ENCODE data around the gene ELL2. TPM values are rescaled to one million over a fixed set of nuclear protein-coding genes. Genes with fewer than 3 reads are reported as not detected.

Gene ELL2
- total RNA-seq, 1 experiment from 2014 or later = 27.5 TPM

DNA sequence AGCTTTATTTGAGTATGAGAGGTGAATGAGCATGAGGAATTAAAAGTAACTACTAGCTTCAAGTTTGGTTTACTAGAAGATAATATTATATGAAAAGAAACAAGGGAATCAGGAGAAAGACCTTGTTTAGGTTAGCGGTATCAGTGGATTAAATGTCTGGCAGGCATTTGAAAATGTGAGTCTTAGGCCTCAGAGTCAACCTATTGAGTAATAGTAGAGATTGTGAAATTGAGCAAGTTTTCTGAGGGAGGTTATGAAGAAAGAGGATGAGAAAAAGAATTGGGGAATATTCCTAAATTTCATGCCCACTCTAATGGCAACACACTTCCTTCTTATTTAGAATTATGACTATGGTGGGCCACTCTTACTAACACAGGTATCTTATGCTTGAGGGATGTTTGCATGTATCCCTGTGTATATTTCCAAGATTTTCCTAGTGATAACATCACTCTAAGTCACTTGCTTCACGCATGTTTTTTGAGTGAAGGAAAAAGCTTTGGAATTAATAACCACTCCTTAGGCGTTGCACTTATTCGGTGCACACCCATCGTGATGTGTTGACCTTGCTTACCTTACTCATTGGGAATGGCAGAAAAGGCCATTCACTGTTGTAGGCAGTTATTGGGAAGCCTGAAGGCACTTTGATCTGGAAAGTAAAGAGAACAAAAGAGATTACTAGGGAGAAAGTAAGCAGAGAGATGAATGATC, 8.2 kb upstream of the ELL2 start:
- H3K4me2 ChIP-seq (ENCODE audit: insufficient read depth, insufficient read length, low read length) = no peak overlapping the region
- no peak overlapping the region for H3K27ac Mint-ChIP-seq
- no peaks in the 10 kb centered on the region for H3K79me2 ChIP-seq (ENCODE audit: insufficient read depth, low read length)
- no peak overlapping the region for H2BK12ac ChIP-seq (ENCODE audit: insufficient read length, low read depth, low read length)
- H2BK20ac ChIP-seq (ENCODE audit: low read depth, low read length, poor library complexity, severe bottlenecking) = no peak overlapping the region
- no peaks in the 10 kb centered on the region for H3K23me2 ChIP-seq (ENCODE audit: insufficient read length, low read depth, low read length, poor library complexity, severe bottlenecking)
- H3K27me3 ChIP-seq (ENCODE audit: insufficient read depth, low read length) = no peaks in the 10 kb centered on the region
- no peaks in the 10 kb centered on the region for H4K20me1 ChIP-seq (ENCODE audit: control insufficient read depth, insufficient read depth, insufficient read length)
- no peak overlapping the region for H4K8ac ChIP-seq (replicated peaks; ENCODE audit: insufficient read length, low read depth, low read length)
- no peak overlapping the region for H2BK120ac ChIP-seq (ENCODE audit: low read depth, low read length, poor library complexity, severe bottlenecking)
- no peaks in the 10 kb centered on the region for H3K4me1 Mint-ChIP-seq
- H3K79me1 ChIP-seq (ENCODE audit: insufficient read depth, low read depth, low read length, poor library complexity, severe bottlenecking) = no peaks in the 10 kb centered on the region
- H2AFZ ChIP-seq (ENCODE audit: low read length) = no peak overlapping the region
- no peak overlapping the region for H3K23ac ChIP-seq (ENCODE audit: insufficient read length, low read depth, low read length)
- no peak for DNase-seq
- H3K27me3 Mint-ChIP-seq (ENCODE audit: low read depth) = no peaks in the 10 kb centered on the region
- H3K18ac ChIP-seq (ENCODE audit: insufficient read length, low read depth, low read length) = no peak overlapping the region
- H3T11ph ChIP-seq (ENCODE audit: low read length) = no peak overlapping the region
- no peak overlapping the region for H2BK5ac ChIP-seq (ENCODE audit: insufficient read length, low read length)
- H2BK15ac ChIP-seq (ENCODE audit: low read depth, low read length) = no peak overlapping the region
- no peak overlapping the region for H3K14ac ChIP-seq (ENCODE audit: insufficient read depth, low read length)
- H3K27ac ChIP-seq (ENCODE audit: insufficient read length, low read depth, low read length) = no peak overlapping the region
- TF ChIP-seq, protein P1, sequence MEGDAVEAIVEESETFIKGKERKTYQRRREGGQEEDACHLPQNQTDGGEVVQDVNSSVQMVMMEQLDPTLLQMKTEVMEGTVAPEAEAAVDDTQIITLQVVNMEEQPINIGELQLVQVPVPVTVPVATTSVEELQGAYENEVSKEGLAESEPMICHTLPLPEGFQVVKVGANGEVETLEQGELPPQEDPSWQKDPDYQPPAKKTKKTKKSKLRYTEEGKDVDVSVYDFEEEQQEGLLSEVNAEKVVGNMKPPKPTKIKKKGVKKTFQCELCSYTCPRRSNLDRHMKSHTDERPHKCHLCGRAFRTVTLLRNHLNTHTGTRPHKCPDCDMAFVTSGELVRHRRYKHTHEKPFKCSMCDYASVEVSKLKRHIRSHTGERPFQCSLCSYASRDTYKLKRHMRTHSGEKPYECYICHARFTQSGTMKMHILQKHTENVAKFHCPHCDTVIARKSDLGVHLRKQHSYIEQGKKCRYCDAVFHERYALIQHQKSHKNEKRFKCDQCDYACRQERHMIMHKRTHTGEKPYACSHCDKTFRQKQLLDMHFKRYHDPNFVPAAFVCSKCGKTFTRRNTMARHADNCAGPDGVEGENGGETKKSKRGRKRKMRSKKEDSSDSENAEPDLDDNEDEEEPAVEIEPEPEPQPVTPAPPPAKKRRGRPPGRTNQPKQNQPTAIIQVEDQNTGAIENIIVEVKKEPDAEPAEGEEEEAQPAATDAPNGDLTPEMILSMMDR (conservative IDR thresholded peaks at IDR 0.05) = no peak
- no peaks in the 10 kb centered on the region for H3K36me3 Mint-ChIP-seq (ENCODE audit: insufficient read depth in 1 of 3, low read depth in 3 of 3)
- H3K9me3 Mint-ChIP-seq = no peaks in the 10 kb centered on the region
- no peak overlapping the region for H3K4ac ChIP-seq (ENCODE audit: low read depth, low read length)
- no peaks in the 10 kb centered on the region for H3K9me3 ChIP-seq (ENCODE audit: control insufficient read depth, low read depth, low read length)
- H4K5ac ChIP-seq (ENCODE audit: insufficient read length, low read depth, low read length) = no peak overlapping the region
- no CpG with 5 or more reads among the region's 5 CpGs for WGBS (ENCODE audit: extremely low coverage, insufficient read length, low lambda C conversion rate)
- no peak overlapping the region for H3K56ac ChIP-seq (ENCODE audit: insufficient read length, low read depth, low read length)
- H3K4me1 ChIP-seq (ENCODE audit: insufficient read depth, low read length) = no peaks in the 10 kb centered on the region
- no peak overlapping the region for H3K9ac ChIP-seq (ENCODE audit: extremely low read depth, insufficient read length, low read length)
- H4K91ac ChIP-seq (ENCODE audit: insufficient read length, low read depth, low read length) = no peak overlapping the region
- H3K4me3 Mint-ChIP-seq = no peak overlapping the region
- H2AK5ac ChIP-seq (ENCODE audit: insufficient read length, low read length) = no peak overlapping the region
